Activated effector memory CD4-positive, alpha-beta T cell treated with anti-CD3 and anti-CD28 coated beads, Interleukin-2, amount 50 U/mL, for 16 hours (primary cell): ENCODE data around the gene LGALS9.

Experiments
- DNase-seq: peaks from one replicate; pipeline ENCODE4 v3.0.0-alpha.2; 2020

The LGALS9 gene

DNA sequence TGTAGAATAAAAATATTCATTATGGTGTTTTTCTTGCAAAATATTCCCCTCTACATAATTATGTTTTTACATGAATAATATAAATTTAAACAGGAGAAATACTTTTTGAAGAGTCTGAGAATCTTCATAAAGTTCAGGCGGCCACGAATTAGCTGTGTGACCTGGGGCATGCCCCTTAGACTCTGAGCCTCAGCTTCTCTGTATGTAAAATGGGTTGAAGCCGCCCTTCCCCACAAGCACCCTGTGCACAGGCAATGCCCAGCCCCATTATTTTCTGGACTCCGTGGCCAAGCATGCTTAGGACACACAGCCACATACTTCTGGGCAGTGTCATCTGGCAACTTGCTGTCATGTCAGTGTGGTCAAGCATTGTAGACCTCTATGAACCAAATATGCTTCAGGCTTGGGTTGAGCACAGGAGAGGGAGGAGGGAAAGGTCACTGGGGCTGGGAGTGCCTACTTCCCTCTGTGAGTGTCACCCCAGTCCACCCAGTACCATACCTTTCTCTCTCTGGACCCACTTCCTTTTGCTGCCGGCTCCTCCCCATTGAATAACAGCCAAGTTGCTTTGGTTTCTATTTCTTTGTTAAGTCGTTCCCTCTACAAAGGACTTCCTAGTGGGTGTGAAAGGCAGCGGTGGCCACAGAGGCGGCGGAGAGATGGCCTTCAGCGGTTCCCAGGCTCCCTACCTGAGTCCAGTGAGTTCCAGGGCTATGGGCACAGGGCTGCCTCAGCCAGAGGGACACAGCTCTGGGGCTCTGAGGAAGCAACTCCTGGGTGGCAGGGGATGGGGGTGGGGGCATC lies at the start of gene LGALS9:
Gene LGALS9, plus strand, starts transcription at position 582 of the 804 bp plus-strand sequence. Its CDS starts 78 bp downstream, at position 660.
- peak; percentile 72 for DNase-seq

DNA sequence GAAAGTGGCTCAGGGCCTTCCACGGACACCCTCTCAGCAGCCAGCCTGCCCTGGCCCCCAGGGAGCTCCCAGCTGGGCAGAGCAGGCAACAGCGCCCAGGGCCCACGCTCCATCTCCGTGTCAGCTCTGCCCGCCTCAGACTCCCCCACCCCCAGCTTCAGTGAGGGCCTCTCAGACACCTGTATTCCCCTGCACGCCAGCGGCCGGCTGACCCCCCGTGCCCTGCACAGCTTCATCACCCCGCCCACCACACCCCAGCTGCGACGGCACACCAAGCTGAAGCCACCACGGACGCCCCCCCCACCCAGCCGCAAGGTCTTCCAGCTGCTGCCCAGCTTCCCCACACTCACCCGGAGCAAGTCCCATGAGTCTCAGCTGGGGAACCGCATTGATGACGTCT lies 48.3 kb upstream of the LGALS9 start:
- no peak for DNase-seq

DNA sequence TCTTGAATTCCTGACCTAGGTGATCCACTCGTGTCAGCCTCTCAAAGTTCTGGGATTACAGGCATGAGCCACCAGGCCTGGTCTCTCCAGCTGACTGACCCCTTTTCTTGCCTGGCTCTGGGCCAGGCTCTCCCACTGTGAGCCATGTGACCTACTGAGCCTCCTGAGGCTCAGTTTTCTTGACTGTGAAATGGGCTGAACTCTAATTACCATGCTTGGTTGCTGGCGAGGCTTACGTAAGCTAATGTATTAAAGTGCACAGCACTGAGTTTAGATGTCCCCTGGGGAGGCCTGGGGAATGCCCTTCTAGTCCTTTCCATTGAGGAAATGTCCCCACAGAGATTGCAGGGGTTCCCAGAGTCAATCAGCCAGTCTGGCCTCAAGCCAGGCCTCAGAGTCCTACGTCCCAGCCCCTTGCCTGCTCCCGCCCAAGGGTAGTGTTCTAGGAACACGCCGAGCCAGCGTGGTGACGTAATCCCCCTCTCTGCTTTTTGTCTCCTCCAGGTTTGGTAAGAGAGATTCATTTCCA lies 45.8 kb upstream of the LGALS9 start:
- no peak for DNase-seq

DNA sequence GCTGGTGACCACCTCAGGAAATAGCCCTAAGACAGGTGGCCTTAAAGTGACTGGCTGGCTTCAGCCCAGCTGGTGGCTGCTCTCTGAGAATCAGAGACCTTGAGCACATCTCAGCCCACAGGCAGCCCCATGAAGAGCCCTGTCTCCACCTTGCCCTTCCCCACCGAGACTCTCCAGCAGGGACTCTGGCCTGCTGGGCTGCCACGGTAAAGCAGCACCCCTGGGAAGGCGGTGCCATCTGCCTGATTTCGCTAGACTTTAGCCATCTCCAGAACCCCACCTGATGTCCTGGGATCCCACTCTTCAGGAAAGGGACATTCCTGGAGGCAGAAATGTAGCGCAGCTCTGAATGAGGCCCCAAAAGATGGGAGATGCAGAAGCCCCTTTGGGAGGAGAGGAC lies 45.2 kb upstream of the LGALS9 start:
- DNase-seq, result no peak

DNA sequence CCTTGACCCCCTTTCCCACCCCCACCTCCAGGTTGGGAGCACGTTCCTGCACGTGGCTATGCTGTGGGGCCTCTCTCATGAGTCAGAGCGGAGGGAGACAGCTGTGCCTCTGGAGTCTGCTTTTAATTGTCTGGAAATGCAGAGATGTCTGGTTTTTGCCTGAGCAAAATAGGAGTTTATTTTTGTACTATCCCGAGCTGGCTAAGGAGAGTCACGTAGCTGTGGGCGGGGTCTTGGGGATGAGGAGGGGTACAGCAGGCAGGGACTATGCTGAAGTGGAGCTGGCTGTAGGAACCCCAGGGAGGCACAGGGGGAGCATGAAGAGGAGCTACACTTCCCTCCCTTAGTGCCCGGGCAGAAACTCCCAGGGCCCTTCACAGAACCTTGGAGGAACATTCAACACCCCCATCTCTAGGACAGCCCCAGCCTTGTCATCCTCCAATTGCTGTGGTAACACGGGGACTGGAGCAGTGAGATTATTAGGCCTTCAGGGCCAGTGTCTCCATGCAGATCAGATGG lies 44.7 kb upstream of the LGALS9 start:
- no peak for DNase-seq

DNA sequence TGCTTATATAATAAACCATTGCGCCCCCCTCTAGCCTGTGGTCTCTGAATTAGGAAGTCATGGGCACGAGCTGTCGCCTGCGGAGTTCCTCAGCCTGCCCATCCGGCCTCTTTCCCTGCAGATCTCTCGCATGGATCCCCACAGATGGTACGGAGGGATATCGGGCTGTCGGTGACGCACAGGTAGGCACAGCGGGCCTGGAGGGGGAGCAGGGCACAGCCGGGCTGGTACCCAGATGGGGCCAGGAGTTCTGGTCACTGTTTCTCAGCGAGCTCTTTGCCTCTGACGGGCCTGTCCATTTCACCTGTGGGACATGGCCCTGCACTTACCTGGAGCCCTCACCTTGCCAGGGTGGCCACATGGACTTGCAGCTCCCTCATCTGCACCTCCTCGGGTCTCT lies 42.6 kb upstream of the LGALS9 start:
- no peak for DNase-seq

DNA sequence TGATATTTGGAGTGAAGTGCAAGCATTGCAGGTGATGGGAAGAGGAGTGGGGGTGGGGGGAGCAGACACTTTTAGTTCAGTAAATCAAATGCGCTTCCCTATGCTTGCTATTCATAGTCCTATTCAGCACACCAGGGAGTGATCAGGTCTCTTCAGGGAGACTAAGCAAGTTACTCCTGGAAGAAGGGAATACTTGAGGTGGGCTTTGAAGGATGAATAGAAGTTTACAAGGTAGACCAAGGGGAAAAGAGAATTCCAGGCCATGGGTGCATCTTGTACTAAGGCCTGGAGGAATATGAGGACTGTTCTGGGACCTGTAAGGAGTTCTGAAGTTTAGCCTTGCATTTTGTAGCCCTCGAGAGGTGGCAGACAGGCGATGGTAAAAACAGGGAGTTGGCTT lies 40.1 kb upstream of the LGALS9 start:
- no peak for DNase-seq

DNA sequence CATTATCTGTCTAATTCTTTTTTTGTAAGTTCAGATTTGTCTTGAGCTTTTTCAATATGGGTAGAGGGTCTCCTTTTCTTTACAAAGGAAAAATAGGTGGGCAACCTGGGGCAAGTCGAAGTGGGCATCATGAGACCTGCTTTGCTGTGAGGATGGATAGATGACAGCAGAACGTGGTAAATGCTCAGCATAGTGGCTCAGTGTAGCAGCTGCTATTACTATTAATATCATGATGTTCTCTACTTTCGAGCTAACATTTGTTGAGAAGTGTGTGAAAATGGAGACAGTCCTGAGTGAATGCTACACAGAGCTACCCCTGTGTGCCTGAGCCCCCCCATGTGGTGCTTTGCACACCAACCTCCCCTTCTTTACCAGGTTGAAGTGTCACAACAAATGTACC lies 39.0 kb upstream of the LGALS9 start:
- no peak for DNase-seq

DNA sequence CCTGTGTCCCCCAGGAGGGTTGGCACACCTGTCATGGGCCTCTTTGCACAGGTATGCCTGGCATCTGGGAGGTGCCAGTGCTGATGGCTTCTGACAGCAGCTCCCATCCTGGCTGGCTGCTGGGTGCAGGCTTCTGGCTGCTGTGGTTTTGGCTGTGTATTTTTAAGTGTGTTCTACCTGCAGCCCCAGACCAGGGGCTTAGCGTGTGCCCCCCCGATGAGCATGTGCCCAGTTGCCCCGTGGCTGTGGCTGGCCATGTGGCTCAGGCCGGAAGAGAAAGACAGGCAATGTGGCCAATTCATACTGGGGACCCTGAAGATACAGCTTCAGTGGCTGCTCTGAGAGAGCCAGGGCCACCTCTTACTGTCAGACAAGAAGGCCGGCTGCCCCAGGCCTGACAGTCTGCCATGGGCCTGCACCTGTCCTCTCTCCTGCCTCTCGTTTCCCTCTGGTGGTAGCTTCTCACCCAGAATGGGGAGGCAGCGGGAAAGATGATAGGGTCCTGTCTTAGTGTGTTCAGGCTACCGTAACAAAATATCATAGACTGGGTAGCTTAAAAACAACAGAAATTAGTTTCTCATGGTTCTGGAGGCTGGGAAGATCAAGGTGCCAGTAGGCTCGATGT lies 37.6 kb upstream of the LGALS9 start:
- no peak for DNase-seq

DNA sequence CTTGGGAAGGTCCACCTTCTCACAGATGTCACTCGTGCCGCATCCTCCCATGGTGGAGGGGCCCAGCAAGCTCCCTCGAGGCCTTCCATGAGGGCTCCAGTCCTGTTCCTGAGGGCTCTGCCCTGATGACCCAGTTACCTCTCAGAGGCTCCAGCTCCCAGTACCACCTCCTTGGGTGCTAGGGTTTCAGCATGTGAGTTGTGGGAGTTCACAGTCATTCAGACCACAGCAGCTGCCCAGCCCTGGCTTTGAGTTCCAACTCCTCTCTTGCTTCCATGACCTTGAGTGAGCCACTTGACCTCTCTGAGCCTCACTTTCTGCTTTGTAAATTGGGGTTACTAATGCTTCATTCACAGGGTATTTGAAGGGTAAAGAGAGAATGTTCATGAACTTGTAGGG lies 37.1 kb upstream of the LGALS9 start:
- DNase-seq, result no peak

DNA sequence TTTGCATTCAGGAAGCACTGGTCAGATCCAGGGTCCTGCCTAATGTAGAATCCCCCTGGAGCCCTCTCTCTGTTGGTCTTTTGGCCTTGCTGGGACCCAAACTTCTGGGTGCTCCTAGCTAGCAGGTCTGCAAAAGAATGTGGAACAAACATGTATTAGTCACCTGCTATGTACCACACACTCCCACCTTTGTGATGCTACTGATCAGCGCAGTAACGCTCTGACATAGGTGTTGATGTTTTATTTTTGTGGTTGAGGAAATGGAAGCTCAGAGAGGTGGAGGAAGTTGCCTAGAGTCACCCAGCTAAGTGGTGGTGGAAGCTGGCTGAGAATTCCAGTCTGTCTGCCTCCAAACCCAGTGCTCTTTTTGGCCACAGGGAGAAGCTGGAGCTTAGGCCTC lies 35.8 kb upstream of the LGALS9 start:
- no peak for DNase-seq

DNA sequence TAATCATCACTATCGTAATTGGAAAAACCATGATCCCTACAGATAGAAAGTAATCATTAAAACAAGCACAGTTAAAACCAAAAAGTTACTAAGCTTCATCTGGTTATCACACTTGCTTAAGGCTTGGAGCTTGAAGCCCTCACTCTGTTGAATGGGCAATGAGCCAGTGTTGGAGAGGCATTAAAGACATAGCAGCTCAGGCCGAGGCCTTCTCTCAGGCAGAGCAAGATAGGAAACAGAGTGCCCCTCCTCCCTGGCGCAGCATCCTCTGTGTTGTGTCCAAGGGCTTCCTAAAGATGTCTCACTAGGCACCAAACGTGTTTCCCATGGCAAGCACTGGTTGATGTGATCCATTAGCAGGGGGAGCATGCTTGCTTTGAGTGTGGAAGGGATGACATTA lies 34.9 kb upstream of the LGALS9 start:
- no peak for DNase-seq

DNA sequence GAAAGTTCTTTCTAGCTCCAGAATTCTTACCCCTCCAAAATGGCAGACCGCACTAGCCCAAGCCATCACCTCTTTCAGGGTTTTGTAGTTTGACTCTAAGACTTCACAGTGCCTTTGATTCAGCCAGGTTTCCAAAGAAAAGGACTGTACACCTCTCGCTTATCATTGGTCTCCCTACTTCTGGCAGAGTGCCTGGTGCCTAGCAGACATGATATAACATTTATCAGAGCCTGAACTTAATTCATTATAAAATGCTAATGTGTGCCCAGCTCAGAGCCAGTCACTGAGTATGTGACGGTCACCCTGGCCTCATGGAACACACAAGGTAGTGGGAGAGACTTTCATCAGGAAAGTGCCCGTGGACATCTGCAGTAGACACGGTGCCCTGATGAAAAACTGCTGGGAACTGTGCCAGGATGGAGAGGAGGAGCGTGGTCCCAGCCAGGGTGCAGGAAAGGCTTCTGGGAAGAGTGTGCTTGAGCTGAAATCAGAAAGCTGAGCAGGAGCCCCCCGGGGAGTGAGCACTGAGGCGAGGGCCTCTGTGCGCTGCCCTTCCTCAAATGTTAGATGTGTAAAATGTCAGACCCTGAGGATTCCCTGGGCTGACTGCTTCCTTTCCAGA lies 34.3 kb upstream of the LGALS9 start:
- DNase-seq, result no peak

DNA sequence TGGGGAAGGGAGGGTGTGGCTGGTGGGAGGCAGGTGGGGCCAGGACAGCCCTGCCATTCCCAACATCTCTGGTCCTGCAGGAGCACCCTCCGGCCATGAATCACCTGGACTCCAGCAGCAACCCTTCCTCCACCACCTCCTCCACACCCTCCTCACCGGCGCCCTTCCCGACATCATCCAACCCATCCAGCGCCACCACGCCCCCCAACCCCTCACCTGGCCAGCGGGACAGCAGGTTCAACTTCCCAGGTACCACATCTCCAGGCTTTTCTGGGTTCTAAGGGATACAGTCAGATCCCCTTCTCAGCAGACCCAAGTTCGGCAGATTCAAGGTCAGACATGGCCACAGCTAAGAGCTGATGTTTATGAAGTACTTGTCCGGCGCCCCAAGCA lies 33.8 kb upstream of the LGALS9 start:
- DNase-seq, result no peak

DNA sequence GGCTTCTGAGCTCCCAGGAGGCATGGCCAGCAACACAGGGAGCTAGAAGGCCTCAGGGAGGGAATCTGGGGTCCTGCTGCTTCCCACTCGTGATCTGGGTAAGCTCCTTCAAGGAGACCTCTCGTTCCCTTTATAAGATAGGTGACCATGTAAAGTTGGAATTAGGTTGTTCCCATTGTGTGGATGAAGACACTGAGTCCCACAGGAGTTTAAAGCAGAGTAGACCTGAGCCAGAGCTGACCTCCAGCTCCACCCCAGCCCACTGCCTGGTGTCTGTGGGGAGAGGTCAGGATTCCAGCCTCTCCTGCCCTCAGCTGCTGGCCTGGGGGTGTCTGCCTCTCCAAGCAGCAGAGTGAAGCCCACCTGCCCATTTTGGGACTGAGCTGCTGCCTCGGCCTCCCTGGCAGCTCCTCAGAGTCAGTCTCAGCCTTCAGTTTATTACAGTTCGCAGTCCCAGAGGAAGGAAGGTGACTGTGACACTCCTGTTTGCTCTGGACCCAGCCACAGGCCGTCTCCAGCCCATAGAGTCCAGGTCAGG lies 33.1 kb upstream of the LGALS9 start:
- DNase-seq, result no peak

DNA sequence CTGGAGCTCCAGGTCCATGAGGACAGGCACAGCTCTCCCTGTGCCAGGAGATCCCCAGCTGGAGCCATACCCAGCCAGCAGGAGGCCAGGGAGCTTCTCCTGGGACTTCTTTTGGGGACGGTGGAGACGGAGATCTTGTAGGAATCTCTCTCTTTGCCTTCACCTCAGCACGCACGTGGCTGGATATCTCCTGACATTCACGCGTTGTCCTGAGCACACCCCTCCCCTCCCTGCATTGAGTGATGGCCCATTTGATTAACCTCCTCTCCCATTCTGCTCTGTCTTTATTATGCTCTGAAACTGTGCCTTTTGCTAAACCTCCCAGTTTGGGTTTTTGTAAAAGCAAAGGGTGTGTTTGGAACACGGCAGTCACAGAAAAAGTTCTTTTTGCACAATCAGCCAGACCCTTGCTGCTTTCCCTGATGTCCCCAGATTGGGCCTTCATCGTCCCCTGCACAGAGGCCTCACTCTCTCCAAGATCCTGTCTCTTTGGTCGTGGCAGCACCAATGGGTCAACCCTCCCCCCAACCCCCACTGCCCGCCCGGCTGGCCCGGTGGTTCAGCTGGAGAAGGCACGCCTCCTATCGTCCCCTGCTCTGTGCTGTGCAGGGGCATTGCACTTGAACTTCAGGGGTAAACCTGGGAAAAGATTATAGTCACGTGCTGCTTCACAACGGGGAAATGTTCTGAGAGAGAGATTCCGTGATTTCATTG lies 32.5 kb upstream of the LGALS9 start:
- DNase-seq, result no peak

DNA sequence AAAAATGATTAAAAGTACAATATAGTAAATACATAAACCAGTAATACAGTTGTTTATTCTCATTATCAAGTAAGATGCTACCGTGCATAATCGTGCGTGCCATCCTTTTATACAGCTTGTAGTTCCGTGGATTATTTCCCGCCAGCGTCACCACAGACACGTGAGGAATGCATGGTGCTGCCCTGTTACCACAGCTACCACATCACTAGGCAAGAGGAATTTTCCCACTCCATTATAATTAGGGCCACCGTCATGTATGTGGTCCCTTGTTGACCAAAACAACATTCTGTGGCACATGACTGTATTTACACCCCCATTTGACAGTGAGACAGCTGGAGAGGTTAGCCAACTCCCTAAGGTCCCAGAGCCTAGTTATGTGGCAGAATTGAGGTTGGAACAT lies 30.5 kb upstream of the LGALS9 start:
- no peak for DNase-seq

DNA sequence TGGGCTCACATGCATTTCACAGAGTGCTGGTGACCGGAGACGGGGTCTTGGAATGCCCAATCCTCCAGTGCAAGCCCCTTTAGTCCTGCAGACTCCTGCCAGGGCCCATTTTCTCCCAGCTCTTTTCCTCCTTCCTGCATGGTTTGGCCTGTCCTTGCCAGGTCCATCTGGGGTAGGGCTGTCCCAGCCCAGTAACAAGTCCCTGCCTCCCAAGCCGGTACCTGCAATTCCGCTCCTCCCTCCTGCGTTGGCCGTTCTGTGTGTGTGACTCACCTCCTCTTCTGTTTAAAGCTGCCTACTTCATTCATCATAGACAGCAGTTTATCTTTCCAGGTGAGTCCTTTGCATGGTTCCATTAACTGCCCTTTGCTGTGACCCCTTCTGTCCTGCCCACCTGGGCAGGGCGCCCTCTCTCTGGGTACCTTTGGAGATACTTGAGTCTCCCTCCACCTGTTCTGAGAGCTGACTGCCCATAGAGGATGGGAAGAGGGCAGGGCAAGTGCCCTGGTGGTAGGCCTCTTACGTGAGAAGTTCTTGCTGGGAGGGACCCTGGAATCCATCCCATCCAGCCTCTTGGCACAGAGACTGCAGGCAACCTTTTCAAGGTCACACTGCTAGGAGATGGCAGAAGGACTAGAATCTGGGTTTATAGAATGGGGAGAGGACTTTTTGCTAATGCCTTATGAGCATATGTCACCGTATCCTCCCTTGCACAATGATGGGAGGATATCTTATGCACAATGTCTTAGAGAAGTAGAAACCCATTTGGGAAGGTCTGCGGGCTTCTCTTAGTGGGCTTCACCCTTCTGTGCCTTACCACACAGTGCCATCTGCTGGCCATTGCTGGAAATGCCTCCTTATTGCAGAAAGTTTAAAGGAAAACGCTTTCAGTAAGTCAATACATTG lies 29.7 kb upstream of the LGALS9 start:
- DNase-seq, result peak; percentile 93

DNA sequence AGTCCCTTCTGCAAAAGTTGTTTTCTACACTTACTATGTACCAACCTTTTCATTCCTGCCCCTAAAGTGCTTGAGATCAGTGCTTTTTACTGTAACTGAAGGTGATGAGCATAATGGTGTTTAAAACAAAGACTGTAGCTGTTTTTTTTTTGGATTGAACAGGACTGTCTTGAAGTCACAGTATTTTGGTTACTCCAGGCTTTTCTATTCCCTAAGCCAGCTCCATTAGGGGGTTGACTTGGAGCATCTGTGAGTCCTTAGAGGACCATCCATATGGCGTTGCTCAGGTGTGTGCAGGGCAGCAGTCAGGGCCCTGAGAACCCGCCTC lies 29.0 kb upstream of the LGALS9 start:
- DNase-seq, result no peak

DNA sequence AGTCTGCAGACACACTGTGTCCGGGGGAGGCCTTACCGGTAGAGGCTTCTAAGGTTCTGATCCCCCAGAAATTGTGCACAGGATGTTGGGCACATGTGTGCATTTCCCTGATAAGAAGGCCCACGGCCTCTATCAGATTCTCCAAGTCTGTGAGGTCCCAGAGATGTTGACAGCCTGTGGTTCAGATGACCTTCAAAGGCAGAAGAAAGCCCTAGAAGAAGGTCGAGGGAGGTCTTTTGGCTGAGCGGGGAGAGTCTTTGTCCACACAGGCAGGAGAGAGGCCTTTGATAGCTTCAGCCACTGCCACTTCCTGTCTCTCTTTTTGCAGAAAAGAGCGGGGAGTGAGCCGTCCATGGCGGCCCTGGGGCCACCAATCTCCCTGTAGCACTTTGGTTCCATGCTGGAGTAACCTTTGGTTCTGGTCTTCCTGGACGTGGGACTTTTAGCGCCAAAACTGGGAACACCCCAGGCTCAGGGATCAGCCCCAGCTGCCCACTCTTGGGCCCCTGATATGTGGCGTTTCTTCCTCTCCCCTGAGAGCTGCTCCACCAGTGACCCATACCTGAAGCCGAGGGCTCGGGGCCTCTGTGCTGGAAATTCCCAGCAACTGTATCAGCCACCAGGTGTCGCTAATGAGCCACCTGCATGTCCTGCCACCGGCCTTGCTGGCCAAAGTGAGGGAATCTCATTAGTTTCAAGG lies 28.1 kb upstream of the LGALS9 start:
- DNase-seq, result peak; percentile 90

DNA sequence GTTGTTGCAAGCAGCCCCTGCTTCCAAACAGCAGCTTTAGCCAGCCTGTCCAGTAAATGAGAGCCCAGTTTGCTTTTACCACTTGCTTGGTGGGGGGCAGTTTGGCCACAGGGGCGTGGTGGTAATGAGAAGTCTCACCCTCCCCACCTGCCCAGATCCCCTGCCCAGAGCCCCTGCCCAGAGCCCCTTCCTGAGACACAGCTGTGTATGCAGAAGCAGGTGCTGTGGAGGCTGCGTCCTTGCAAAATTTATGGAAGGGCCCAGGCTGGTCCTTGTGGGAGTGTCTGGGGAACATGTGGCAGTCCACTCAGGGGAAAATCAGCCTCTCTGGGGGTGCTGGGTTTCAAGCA lies 27.6 kb upstream of the LGALS9 start:
- DNase-seq, result no peak
